Activated T-cell treated with anti-CD3 and anti-CD28 coated beads, Interleukin-2, amount 50 U/mL, for 24 hours (primary cell): ENCODE data around the gene NDUFB7.
"Not testable (repeated sequence)": the region's sequence is repeated elsewhere in the genome, so short reads cannot be mapped to it uniquely, and the experiment has no call there.

Experiments used
- DNase-seq: peaks from one replicate; pipeline ENCODE4 v3.0.0-alpha.2; 2020
- H3K27ac Mint-ChIP-seq: 2 replicates; pipeline ENCODE4 v1.8.0; 2020; ENCODE audit warnings: mild to moderate bottlenecking, mixed read lengths
- H3K27me3 Mint-ChIP-seq: 2 replicates; pipeline ENCODE4 v1.8.0; 2020; ENCODE audit warnings: mixed read lengths
- H3K36me3 Mint-ChIP-seq: 2 replicates; pipeline ENCODE4 v1.8.0; 2020; ENCODE audit warnings: low read depth, mixed read lengths
- H3K4me1 Mint-ChIP-seq: 2 replicates; pipeline ENCODE4 v1.8.0; 2020; ENCODE audit warnings: low read depth, mixed read lengths
- H3K4me3 Mint-ChIP-seq: 2 replicates; pipeline ENCODE4 v1.8.0; 2020; ENCODE audit warnings: mild to moderate bottlenecking, moderate library complexity, mixed read lengths
- H3K9me3 Mint-ChIP-seq: 2 replicates; pipeline ENCODE4 v1.8.0; 2020; ENCODE audit warnings: mixed read lengths

NDUFB7 gene

GRCh38 chr19:14552006-14552360 is 19.9 kb downstream of the NDUFB7 start:
- H3K4me3 Mint-ChIP-seq, DNase-seq, H3K9me3 Mint-ChIP-seq, H3K27me3 Mint-ChIP-seq: not testable (repeated sequence)
- H3K4me1 Mint-ChIP-seq: peaks cover 56% of the 10 kb centered on the region
- peak overlapping the region; percentile 78 for H3K27ac Mint-ChIP-seq
- peaks cover 29% of the 10 kb centered on the region for H3K36me3 Mint-ChIP-seq

- Mint-ChIP-seq H3K27ac (peak overlapping the region; percentile 73), H3K4me1 (peaks cover 53% of the 10 kb centered on the region), H3K36me3 (peaks cover 31% of the 10 kb centered on the region)
- DNase-seq: peak; percentile 77
- H3K9me3 Mint-ChIP-seq, H3K27me3 Mint-ChIP-seq, H3K4me3 Mint-ChIP-seq: not testable (repeated sequence)
Measured at GRCh38 chr19:14551134-14552005, 20.5 kb downstream of the NDUFB7 start.

- Mint-ChIP-seq H3K36me3 (peaks cover 40% of the 10 kb centered on the region), H3K27ac (peak overlapping the region; percentile 79), H3K9me3 (no peaks in the 10 kb centered on the region), H3K27me3 (no peaks in the 10 kb centered on the region), H3K4me3 (no peak overlapping the region), H3K4me1 (peaks cover 46% of the 10 kb centered on the region)
- no peak for DNase-seq
Measured at GRCh38 chr19:14550201-14550754, 21.6 kb downstream of the NDUFB7 start.

- H3K36me3 Mint-ChIP-seq: peaks cover 46% of the 10 kb centered on the region
- no peak overlapping the region for H3K27ac Mint-ChIP-seq
- peaks cover 33% of the 10 kb centered on the region for H3K4me1 Mint-ChIP-seq
- DNase-seq: no peak
- no peaks in the 10 kb centered on the region for H3K9me3 Mint-ChIP-seq
- no peaks in the 10 kb centered on the region for H3K27me3 Mint-ChIP-seq
- H3K4me3 Mint-ChIP-seq: no peak overlapping the region
Measured at GRCh38 chr19:14545716-14546082, 26.2 kb downstream of the NDUFB7 start.

- Mint-ChIP-seq H3K36me3 (peaks cover 47% of the 10 kb centered on the region), H3K9me3 (no peaks in the 10 kb centered on the region), H3K27me3 (no peaks in the 10 kb centered on the region), H3K4me1 (peaks cover 29% of the 10 kb centered on the region), H3K4me3 (no peak overlapping the region), H3K27ac (peak overlapping the region; percentile 76)
- DNase-seq: no peak
Measured at GRCh38 chr19:14544977-14545715, 26.7 kb downstream of the NDUFB7 start.

- Mint-ChIP-seq H3K4me3 (no peak overlapping the region), H3K9me3 (no peaks in the 10 kb centered on the region), H3K27ac (peak overlapping the region; percentile 66), H3K4me1 (peaks cover 31% of the 10 kb centered on the region), H3K27me3 (no peaks in the 10 kb centered on the region), H3K36me3 (peaks cover 48% of the 10 kb centered on the region)
- no peak for DNase-seq
Measured at GRCh38 chr19:14544047-14544446, 27.8 kb downstream of the NDUFB7 start.

GRCh38 chr19:14542711-14543328 is 29.0 kb downstream of the NDUFB7 start:
- Mint-ChIP-seq H3K9me3 (no peaks in the 10 kb centered on the region), H3K4me3 (no peak overlapping the region)

GRCh38 chr19:14541979-14542378 is 29.9 kb downstream of the NDUFB7 start:
- Mint-ChIP-seq H3K4me1 (peaks cover 44% of the 10 kb centered on the region), H3K36me3 (peaks cover 39% of the 10 kb centered on the region), H3K27ac (peak overlapping the region; percentile 29)
- not testable (repeated sequence) for DNase-seq, H3K27me3 Mint-ChIP-seq, H3K4me3 Mint-ChIP-seq, H3K9me3 Mint-ChIP-seq

More at GRCh38 chr19:14542711-14543328, 29.0 kb downstream of the NDUFB7 start:
- Mint-ChIP-seq H3K4me1 (peaks cover 39% of the 10 kb centered on the region), H3K36me3 (peaks cover 41% of the 10 kb centered on the region), H3K27ac (peak overlapping the region; percentile 52), H3K27me3 (no peaks in the 10 kb centered on the region)
- no peak for DNase-seq

GRCh38 chr19:14540741-14541525 is 30.9 kb downstream of the NDUFB7 start:
- Mint-ChIP-seq H3K27ac (no peak overlapping the region), H3K4me1 (peaks cover 49% of the 10 kb centered on the region), H3K4me3 (no peak overlapping the region), H3K36me3 (peaks cover 34% of the 10 kb centered on the region), H3K27me3 (no peaks in the 10 kb centered on the region), H3K9me3 (no peaks in the 10 kb centered on the region)
- DNase-seq: no peak

GRCh38 chr19:14536926-14537692 is 34.8 kb downstream of the NDUFB7 start:
- DNase-seq: peak; percentile 57
- no peaks in the 10 kb centered on the region for H3K27me3 Mint-ChIP-seq
- H3K4me3 Mint-ChIP-seq: no peak overlapping the region
- H3K36me3 Mint-ChIP-seq: peaks cover 34% of the 10 kb centered on the region
- H3K9me3 Mint-ChIP-seq: no peaks in the 10 kb centered on the region
- peak overlapping the region; percentile 44 for H3K27ac Mint-ChIP-seq
- peaks cover 48% of the 10 kb centered on the region for H3K4me1 Mint-ChIP-seq

- Mint-ChIP-seq H3K4me1 (peaks cover 55% of the 10 kb centered on the region), H3K36me3 (peaks cover 36% of the 10 kb centered on the region), H3K9me3 (no peaks in the 10 kb centered on the region), H3K27ac (peak overlapping the region; percentile 61), H3K27me3 (no peaks in the 10 kb centered on the region), H3K4me3 (no peak overlapping the region)
- DNase-seq: no peak
Measured at GRCh38 chr19:14533450-14533849, 38.4 kb downstream of the NDUFB7 start.

- H3K4me3 Mint-ChIP-seq: peak overlapping the region; percentile 93
- peaks cover 51% of the 10 kb centered on the region for H3K4me1 Mint-ChIP-seq
- H3K36me3 Mint-ChIP-seq: peaks cover 36% of the 10 kb centered on the region
- peak overlapping the region; percentile 71 for H3K27ac Mint-ChIP-seq
- DNase-seq: no peak
- no peaks in the 10 kb centered on the region for H3K9me3 Mint-ChIP-seq
- H3K27me3 Mint-ChIP-seq: no peaks in the 10 kb centered on the region
Measured at GRCh38 chr19:14530506-14530905, 41.4 kb downstream of the NDUFB7 start.

GRCh38 chr19:14530005-14530348 is 41.9 kb downstream of the NDUFB7 start:
- no peak for DNase-seq
- Mint-ChIP-seq H3K4me1 (peaks cover 53% of the 10 kb centered on the region), H3K36me3 (peaks cover 36% of the 10 kb centered on the region)

More at GRCh38 chr19:14530005-14530348, 41.9 kb downstream of the NDUFB7 start:
- H3K27ac Mint-ChIP-seq: peak overlapping the region; percentile 98
- peak overlapping the region; percentile 93 for H3K4me3 Mint-ChIP-seq
- no peaks in the 10 kb centered on the region for H3K9me3 Mint-ChIP-seq
- H3K27me3 Mint-ChIP-seq: no peaks in the 10 kb centered on the region
